HL-60 (cell line): Measurements from ENCODE around the gene NEDD4L.

ENCODE experiments used
- DNase-seq, 2 experiments: peaks; one replicate each; pipeline ENCODE4 v3.0.0-alpha.2; 2010 to 2020; ENCODE audit warnings: low read depth in 1 of 2, low spot score in 1 of 2
- H3K27ac ChIP-seq: fragments of 250-450 bp; sonication (Bioruptor Pico); replicated peaks from 2 replicates; pipeline ENCODE4 v1.5.1; 2020; ENCODE audit warnings: mild to moderate bottlenecking, moderate library complexity
- H3K27me3 ChIP-seq: fragments of 250-450 bp; sonication (Bioruptor Pico); 2 replicates; pipeline ENCODE4 v1.5.1; 2021; ENCODE audit warnings: mild to moderate bottlenecking, moderate library complexity; ENCODE audit not compliant: insufficient read depth, poor library complexity, severe bottlenecking
- H3K4me3 ChIP-seq: replicated peaks from 2 replicates; pipeline ENCODE4 v1.5.1; 2011; ENCODE audit warnings: mild to moderate bottlenecking, control low read depth, low read length; ENCODE audit not compliant: insufficient read depth
- GABPA ChIP-seq: IDR thresholded peaks from 2 replicates; pipeline ENCODE4 v1.6.1; 2012; ENCODE audit warnings: low read depth
- POLR2AphosphoS5 ChIP-seq: IDR thresholded peaks from 2 replicates; pipeline ENCODE4 v1.6.1; 2012; ENCODE audit warnings: low read depth
- REST ChIP-seq: IDR thresholded peaks from 2 replicates; pipeline ENCODE4 v1.6.1; 2012; ENCODE audit warnings: low read depth; ENCODE audit not compliant: insufficient replicate concordance
- SPI1 ChIP-seq: IDR thresholded peaks from 2 replicates; pipeline ENCODE4 v1.6.1; 2012; ENCODE audit warnings: low read depth, mild to moderate bottlenecking, borderline replicate concordance
- TF ChIP-seq, protein P1 (sequence below): IDR thresholded peaks from one replicate; pipeline ENCODE4 v1.5.1; 2011; ENCODE audit warnings: low read length, control low read depth, inconsistent platforms; ENCODE audit not compliant: insufficient read depth

The NEDD4L gene

GRCh38 chr18:58228176-58228575 is 184.2 kb downstream of the NEDD4L start:
- no peak for DNase-seq
- no peak overlapping the region for H3K4me3 ChIP-seq
- TF ChIP-seq SPI1 (no peak), GABPA (no peak), POLR2AphosphoS5 (no peak), REST (no peak)
- TF ChIP-seq, protein P1, sequence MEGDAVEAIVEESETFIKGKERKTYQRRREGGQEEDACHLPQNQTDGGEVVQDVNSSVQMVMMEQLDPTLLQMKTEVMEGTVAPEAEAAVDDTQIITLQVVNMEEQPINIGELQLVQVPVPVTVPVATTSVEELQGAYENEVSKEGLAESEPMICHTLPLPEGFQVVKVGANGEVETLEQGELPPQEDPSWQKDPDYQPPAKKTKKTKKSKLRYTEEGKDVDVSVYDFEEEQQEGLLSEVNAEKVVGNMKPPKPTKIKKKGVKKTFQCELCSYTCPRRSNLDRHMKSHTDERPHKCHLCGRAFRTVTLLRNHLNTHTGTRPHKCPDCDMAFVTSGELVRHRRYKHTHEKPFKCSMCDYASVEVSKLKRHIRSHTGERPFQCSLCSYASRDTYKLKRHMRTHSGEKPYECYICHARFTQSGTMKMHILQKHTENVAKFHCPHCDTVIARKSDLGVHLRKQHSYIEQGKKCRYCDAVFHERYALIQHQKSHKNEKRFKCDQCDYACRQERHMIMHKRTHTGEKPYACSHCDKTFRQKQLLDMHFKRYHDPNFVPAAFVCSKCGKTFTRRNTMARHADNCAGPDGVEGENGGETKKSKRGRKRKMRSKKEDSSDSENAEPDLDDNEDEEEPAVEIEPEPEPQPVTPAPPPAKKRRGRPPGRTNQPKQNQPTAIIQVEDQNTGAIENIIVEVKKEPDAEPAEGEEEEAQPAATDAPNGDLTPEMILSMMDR, result no peak
- H3K27ac ChIP-seq, result no peak overlapping the region
- peaks cover 12% of the 10 kb centered on the region for H3K27me3 ChIP-seq

DNA sequence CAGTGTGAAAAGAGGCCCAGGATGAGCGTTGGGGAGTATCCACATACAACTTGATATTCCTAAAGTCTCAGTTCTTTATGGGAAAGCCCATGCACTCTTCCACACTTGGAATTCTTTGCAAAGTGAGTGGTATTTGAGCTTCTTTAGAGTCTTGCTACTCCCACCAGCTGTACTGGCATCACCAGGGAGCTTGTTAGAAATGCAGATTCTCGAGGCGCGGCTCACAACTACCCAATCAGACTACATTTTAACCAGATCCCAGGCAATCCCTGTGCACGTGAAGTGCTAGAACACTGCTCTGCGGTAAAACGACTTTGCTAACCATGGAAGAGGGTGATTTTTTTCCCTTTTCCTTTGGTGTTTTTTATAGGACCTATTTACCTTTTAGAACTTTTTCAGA is 184.7 kb downstream of the NEDD4L start:
- H3K4me3 ChIP-seq, result no peak overlapping the region
- DNase-seq, result no peak
- H3K27ac ChIP-seq, result no peak overlapping the region
- no peak for TF ChIP-seq REST
- TF ChIP-seq SPI1, result no peak
- TF ChIP-seq GABPA, result no peak
- TF ChIP-seq, protein P1, result no peak
- no peak for TF ChIP-seq POLR2AphosphoS5
- H3K27me3 ChIP-seq, result peaks cover 15% of the 10 kb centered on the region

DNA sequence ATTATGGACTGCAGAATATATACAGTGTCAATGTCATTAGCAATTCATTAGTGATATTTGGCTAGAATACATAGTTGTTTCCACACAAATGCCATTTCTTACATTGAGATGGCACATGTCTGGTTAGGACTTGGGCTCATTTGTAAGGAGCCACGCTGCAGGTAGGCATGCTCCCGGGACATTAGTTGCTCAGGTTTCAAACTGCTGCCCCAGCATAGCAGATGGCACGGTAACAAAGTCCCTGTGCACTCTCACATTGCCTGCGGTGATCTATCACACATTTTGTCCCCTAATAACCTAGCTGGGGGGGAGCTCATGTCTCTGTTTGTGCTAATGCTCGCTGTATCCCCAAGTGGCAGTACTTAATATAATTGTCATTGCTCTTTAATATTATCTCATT is 185.1 kb downstream of the NEDD4L start:
- H3K27me3 ChIP-seq, result peaks cover 13% of the 10 kb centered on the region
- H3K27ac ChIP-seq, result no peak overlapping the region
- H3K4me3 ChIP-seq, result no peak overlapping the region
- TF ChIP-seq SPI1 (no peak), REST (no peak), GABPA (no peak), POLR2AphosphoS5 (no peak)
- TF ChIP-seq, protein P1, result no peak
- no peak for DNase-seq
